SJSA1 (cell line): ENCODE results near the gene GLRA1. TPM values are rescaled to one million over a fixed set of nuclear protein-coding genes. Genes with fewer than 3 reads are reported as not detected.

Experiments
- DNase-seq, 2 experiments: peaks; one replicate each; pipeline ENCODE4 v3.0.0-alpha.2; 2015 to 2020; ENCODE audit warnings: low spot score in 2 of 2, low read depth in 1 of 2
- H3K27ac ChIP-seq: fragments of 250-450 bp; sonication (Bioruptor Pico); 2 replicates; pipeline ENCODE4 v1.5.1; 2020; ENCODE audit warnings: mild to moderate bottlenecking, moderate library complexity
- H3K27me3 ChIP-seq: fragments of 250-450 bp; sonication (Bioruptor Pico); replicated peaks from 2 replicates; pipeline ENCODE4 v1.5.1; 2020; ENCODE audit warnings: mild to moderate bottlenecking, moderate library complexity
- H3K36me3 ChIP-seq: fragments of 250-450 bp; sonication (Bioruptor Pico); 2 replicates; pipeline ENCODE4 v1.5.1; 2020; ENCODE audit warnings: mild to moderate bottlenecking
- H3K4me1 ChIP-seq: fragments of 250-450 bp; sonication (Bioruptor Pico); replicated peaks from 2 replicates; pipeline ENCODE4 v1.6.1; 2021; ENCODE audit warnings: mild to moderate bottlenecking
- H3K4me3 ChIP-seq: fragments of 250-450 bp; sonication (Bioruptor Pico); 2 replicates; pipeline ENCODE4 v1.5.1; 2020; ENCODE audit warnings: mild to moderate bottlenecking
- H3K9me3 ChIP-seq: fragments of 250-450 bp; sonication (Bioruptor Pico); replicated peaks from 2 replicates; pipeline ENCODE4 v1.5.1; 2020; ENCODE audit warnings: mild to moderate bottlenecking
- total RNA-seq: library from RNA; depleted of rRNA; stranded (reverse); fragments of >200 nt; shearing (Covaris generic); gene quantifications from 2 replicates; pipeline ENCODE4 v1.2.3, GENCODE V29; 2014

GLRA1 gene
- total RNA-seq, 1 experiment from 2014 or later = not detected

DNA sequence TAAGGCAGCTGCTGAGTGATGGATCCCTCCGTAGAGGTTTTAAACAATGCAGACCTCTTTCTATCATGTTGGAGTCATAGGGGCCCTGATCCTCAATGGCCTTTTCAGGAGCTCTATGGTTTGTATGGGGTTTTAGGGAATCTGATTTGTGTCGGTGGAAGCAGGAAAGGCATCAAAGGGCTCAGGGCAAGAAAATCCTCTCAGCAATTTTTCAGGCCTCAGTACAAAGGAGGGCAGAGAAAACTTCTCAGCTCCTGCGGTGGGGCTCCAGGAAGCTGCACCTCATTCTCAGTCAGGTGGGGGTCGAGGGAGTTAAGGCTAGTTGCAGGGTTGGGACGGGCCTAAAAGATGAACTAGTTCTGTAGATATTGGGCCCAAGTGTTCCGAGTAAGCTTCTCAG, 35.0 kb downstream of the GLRA1 start:
- Histone ChIP-seq H3K27ac (no peak overlapping the region), H3K4me1 (no peaks in the 10 kb centered on the region; the same call in 1 of the 2 replicates), H3K4me3 (no peak overlapping the region), H3K9me3 (no peaks in the 10 kb centered on the region), H3K27me3 (no peaks in the 10 kb centered on the region), H3K36me3 (no peaks in the 10 kb centered on the region)
- no peak for DNase-seq

GRCh38 chr5:151886546-151887275, 37.9 kb downstream of the GLRA1 start:
- Histone ChIP-seq H3K27me3 (no peaks in the 10 kb centered on the region), H3K9me3 (no peaks in the 10 kb centered on the region), H3K4me1 (no peaks in the 10 kb centered on the region; the same call in 1 of the 2 replicates), H3K36me3 (no peaks in the 10 kb centered on the region), H3K27ac (no peak overlapping the region), H3K4me3 (no peak overlapping the region)
- no peak for DNase-seq

DNA sequence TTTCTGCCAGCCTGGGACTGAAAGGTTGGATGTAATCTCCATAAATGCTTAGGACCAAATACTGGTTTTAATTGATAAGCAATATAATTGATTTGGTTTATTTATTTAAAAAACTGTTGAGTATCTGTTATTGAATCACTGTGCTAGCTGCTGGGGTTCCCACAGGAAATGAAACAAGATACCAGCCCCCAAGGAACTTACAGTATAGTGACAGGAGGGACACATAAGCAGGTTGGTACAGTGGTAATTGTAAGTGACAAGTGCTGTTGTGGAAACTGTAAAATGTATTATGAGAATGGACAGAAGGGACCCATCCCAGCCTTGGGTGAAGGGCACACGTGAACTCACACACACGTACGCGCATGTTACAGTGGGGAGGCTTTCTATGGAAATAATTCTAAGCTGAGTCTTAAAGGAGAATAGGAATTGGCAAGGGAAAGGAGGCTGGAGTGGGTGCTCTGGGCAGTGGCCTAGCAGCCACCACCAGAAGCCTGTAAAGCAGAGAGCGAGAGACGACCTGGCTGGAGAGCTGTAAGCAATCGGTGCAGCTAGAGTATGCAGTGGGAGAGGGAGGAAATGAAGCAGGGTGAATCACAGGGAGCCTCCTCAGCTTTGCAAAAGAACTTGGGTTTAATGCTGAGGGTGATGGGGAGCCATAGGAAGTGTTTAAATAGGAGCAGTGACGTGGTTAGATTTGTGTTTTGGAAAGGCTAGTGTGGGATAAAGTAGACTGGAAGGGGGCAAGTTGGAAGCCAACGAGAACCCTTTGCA, 39.3 kb downstream of the GLRA1 start:
- Histone ChIP-seq H3K9me3 (no peaks in the 10 kb centered on the region), H3K4me3 (no peak overlapping the region), H3K27me3 (no peaks in the 10 kb centered on the region), H3K4me1 (no peaks in the 10 kb centered on the region; the same call in 1 of the 2 replicates), H3K27ac (no peak overlapping the region), H3K36me3 (no peaks in the 10 kb centered on the region)
- DNase-seq = no peak

GRCh38 chr5:151881621-151882225, 42.9 kb downstream of the GLRA1 start:
- DNase-seq = no peak
- Histone ChIP-seq H3K27me3 (no peaks in the 10 kb centered on the region), H3K4me3 (no peak overlapping the region), H3K27ac (no peak overlapping the region), H3K36me3 (no peaks in the 10 kb centered on the region), H3K4me1 (no peaks in the 10 kb centered on the region), H3K9me3 (no peaks in the 10 kb centered on the region)

DNA sequence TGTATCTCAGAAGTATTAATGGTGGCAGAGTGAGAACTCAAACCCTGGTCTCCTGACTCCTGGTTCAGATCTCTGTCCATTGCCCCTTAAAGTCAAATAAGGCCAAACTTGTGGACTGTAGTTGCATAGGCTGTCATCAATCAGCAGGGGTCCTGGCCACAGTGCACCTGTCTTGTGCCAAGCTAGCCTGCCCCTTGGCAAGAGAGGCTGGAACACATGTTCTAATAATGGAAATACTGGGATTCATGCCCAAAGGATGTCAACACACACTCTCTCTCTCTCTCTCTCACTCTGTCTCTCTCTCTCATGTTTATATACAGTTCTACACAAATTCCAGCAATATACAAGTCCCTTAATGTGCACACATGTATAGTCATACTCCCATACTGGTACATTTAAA, 44.3 kb downstream of the GLRA1 start:
- Histone ChIP-seq H3K9me3 (no peaks in the 10 kb centered on the region), H3K27ac (no peak overlapping the region), H3K4me3 (no peak overlapping the region), H3K27me3 (no peaks in the 10 kb centered on the region), H3K4me1 (no peaks in the 10 kb centered on the region), H3K36me3 (no peaks in the 10 kb centered on the region)
- no peak for DNase-seq

DNA sequence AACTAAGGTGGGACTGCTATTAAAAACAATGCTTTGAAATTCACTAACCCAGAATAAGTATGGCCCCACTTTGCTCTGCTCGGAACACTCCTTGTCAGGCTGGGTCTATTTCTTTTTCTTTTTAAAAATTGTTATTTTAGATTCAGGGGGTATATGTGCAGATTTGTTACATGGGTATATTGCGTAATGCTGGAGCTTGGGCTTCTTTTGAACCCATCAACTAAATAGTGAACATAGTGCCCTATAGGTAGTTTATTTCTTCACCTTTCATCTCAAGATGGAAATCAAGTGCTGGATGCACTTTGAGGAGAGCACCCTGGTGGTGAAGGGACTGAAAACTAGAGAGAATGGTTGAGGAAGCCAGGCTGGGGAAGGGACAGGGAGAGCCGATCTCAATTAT, 51.0 kb downstream of the GLRA1 start:
- DNase-seq = no peak
- Histone ChIP-seq H3K4me1 (peaks cover 5% of the 10 kb centered on the region), H3K9me3 (no peaks in the 10 kb centered on the region), H3K4me3 (no peak overlapping the region), H3K36me3 (no peaks in the 10 kb centered on the region), H3K27me3 (no peaks in the 10 kb centered on the region), H3K27ac (no peak overlapping the region)

DNA sequence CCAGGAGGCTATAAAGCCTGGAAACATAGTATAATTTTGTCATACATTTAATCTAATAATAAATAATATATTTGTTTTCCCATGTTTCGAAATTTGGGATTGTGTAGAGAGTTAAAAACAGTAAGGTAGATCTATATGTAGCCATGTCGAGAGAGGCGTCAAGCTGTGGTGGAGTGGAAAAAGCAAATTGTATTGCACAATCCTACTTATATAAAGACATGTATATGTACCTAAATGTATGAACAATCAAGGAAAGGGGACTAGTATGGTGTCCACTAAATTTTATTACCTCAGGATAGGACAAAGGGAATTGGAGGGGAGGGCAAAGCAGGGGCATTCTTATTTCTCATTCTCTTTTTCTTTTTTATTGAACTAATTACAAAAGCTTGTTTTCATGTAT, 52.0 kb downstream of the GLRA1 start:
- Histone ChIP-seq H3K9me3 (no peaks in the 10 kb centered on the region), H3K27me3 (no peaks in the 10 kb centered on the region), H3K4me3 (no peak overlapping the region), H3K4me1 (peaks cover 5% of the 10 kb centered on the region), H3K27ac (no peak overlapping the region), H3K36me3 (no peaks in the 10 kb centered on the region)
- DNase-seq = no peak

- Histone ChIP-seq H3K27ac (peak overlapping the region; percentile 42), H3K4me3 (no peak overlapping the region), H3K4me1 (peaks cover 5% of the 10 kb centered on the region), H3K27me3 (no peaks in the 10 kb centered on the region; the same call in 1 of the 2 replicates), H3K9me3 (no peaks in the 10 kb centered on the region), H3K36me3 (no peaks in the 10 kb centered on the region)
- peak; percentile 56 to 65 for DNase-seq
Measured at GRCh38 chr5:151870820-151871219, 53.8 kb downstream of the GLRA1 start.

GRCh38 chr5:151870271-151870670, 54.4 kb downstream of the GLRA1 start:
- Histone ChIP-seq H3K4me1 (peaks cover 5% of the 10 kb centered on the region), H3K4me3 (no peak overlapping the region), H3K27me3 (no peaks in the 10 kb centered on the region; the same call in 1 of the 2 replicates), H3K9me3 (no peaks in the 10 kb centered on the region), H3K27ac (peak overlapping the region; percentile 42), H3K36me3 (no peaks in the 10 kb centered on the region)
- DNase-seq = no peak

GRCh38 chr5:151869843-151870242, 54.8 kb downstream of the GLRA1 start:
- no peak for DNase-seq
- no peaks in the 10 kb centered on the region for H3K9me3 ChIP-seq
- peaks cover 5% of the 10 kb centered on the region for H3K4me1 ChIP-seq
- H3K4me3 ChIP-seq = no peak overlapping the region
- H3K27me3 ChIP-seq = no peaks in the 10 kb centered on the region; the same call in 1 of the 2 replicates
- no peak overlapping the region for H3K27ac ChIP-seq
- no peaks in the 10 kb centered on the region for H3K36me3 ChIP-seq

DNA sequence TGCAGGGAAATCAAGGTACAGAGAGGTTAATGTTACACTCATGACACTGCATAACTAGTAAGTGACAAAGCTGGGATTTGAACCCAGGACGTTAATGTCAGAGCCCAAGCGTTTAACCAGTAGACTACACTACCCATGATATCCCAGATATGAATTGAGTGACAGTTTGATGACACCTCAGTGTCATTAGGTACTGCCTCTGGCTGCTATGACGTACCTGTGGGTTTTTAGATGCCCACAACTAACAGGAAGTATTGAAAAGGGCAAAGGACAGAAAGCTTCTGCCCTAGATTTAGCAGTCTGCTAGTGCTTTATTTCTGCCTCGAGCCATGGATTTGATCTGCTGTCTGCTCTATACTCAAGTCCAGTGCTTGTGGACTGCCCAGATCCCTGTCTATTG, 56.2 kb downstream of the GLRA1 start:
- Histone ChIP-seq H3K4me3 (no peak overlapping the region), H3K27me3 (no peaks in the 10 kb centered on the region; the same call in 1 of the 2 replicates), H3K9me3 (no peaks in the 10 kb centered on the region), H3K27ac (no peak overlapping the region), H3K36me3 (no peaks in the 10 kb centered on the region), H3K4me1 (peaks cover 5% of the 10 kb centered on the region)
- no peak for DNase-seq

DNA sequence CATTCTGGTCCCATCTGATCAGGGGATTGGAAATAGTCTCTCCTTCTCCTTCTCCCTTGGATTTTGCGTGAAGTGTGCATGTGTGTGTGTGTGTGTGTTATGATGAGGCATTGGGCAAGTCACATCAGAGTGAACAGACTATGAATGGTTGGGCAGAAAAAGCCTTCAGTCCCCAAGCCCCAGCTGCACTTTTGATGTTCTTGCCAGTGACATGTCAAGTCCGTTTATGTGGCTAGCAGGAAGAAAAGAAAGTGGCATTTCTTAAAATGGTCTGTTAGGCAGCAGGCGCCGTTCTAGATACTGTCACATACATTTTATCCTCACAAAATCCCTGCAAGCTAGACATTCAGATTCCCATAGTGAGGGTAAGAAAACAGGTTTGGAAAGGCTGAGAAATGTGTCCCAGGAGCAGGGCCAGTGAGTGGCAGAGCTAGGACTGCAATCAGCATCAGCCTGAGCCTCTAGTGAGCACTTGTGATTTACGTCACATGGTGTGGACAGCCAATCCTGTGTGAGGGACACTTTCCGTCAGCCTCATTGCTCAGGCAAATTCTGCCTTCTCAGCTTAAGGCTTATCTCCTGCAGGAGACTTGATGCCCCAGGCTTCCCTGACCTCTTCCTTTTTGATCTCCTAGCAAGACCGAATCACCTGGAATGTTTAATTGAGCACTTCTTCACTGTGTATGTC, 60.4 kb downstream of the GLRA1 start:
- Histone ChIP-seq H3K27ac (no peak overlapping the region), H3K9me3 (no peaks in the 10 kb centered on the region), H3K36me3 (no peaks in the 10 kb centered on the region), H3K4me3 (no peak overlapping the region), H3K4me1 (no peaks in the 10 kb centered on the region), H3K27me3 (no peaks in the 10 kb centered on the region; the same call in 1 of the 2 replicates)
- DNase-seq = no peak

- no peak overlapping the region for H3K27ac ChIP-seq
- no peak for DNase-seq
Measured at GRCh38 chr5:151863566-151863965, 61.1 kb downstream of the GLRA1 start.

More at GRCh38 chr5:151863566-151863965, 61.1 kb downstream of the GLRA1 start:
- H3K9me3 ChIP-seq = no peaks in the 10 kb centered on the region
- no peaks in the 10 kb centered on the region for H3K36me3 ChIP-seq
- no peaks in the 10 kb centered on the region for H3K4me1 ChIP-seq
- no peaks in the 10 kb centered on the region; the same call in 1 of the 2 replicates for H3K27me3 ChIP-seq
- no peak overlapping the region for H3K4me3 ChIP-seq
